Measurements from ENCODE around the gene LIN7A. TPM values are rescaled to one million over a fixed set of nuclear protein-coding genes. Genes with fewer than 3 reads are reported as not detected.

The LIN7A gene
- total and polyA plus RNA-seq, 8 donors: 0.12 to 1.5 (median 0.64) TPM

DNA sequence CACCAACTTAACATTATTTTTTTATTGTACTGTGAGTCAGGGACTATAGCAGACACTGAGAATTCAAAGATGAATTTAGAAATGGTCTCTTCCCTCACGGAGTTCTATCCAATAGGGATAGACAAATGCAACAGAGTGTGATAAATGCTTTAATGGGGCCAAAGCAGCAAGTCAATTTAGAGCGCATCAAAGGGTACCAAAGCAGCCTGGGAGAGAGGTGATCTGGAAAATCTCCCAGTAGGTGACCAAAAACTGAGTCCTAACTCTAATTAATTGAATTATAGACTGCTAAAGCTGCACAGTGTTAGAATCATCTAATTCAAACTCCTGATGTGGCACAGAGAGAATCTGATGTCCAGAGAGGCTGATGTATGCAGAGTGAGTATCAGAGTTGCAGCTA lies 2.6 kb downstream of the LIN7A start:
- intact Hi-C loops (cut with DNase I): no loop called here
- no peaks in the 10 kb centered on the region for H3K9me3 ChIP-seq
- H3K27ac ChIP-seq: no peak overlapping the region
- H3K36me3 ChIP-seq: no peaks in the 10 kb centered on the region
- DNase-seq (no peak), ATAC-seq (no peak), FAIRE-seq (no peak)
- TF ChIP-seq, protein P1, sequence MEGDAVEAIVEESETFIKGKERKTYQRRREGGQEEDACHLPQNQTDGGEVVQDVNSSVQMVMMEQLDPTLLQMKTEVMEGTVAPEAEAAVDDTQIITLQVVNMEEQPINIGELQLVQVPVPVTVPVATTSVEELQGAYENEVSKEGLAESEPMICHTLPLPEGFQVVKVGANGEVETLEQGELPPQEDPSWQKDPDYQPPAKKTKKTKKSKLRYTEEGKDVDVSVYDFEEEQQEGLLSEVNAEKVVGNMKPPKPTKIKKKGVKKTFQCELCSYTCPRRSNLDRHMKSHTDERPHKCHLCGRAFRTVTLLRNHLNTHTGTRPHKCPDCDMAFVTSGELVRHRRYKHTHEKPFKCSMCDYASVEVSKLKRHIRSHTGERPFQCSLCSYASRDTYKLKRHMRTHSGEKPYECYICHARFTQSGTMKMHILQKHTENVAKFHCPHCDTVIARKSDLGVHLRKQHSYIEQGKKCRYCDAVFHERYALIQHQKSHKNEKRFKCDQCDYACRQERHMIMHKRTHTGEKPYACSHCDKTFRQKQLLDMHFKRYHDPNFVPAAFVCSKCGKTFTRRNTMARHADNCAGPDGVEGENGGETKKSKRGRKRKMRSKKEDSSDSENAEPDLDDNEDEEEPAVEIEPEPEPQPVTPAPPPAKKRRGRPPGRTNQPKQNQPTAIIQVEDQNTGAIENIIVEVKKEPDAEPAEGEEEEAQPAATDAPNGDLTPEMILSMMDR (IDR thresholded peaks at IDR 0.05): no peak
- peaks cover 0 to 8% (median 0%) of the 10 kb centered on the region in 4 donors for H3K27me3 ChIP-seq
- WGBS, 2 donors: 75% methylated on average over 2 of the region's 2 CpGs
- peaks cover 0 to 4% (median 0%) of the 10 kb centered on the region in 3 donors for H3K4me1 ChIP-seq
- no peak overlapping the region for H3K4me3 ChIP-seq

DNA sequence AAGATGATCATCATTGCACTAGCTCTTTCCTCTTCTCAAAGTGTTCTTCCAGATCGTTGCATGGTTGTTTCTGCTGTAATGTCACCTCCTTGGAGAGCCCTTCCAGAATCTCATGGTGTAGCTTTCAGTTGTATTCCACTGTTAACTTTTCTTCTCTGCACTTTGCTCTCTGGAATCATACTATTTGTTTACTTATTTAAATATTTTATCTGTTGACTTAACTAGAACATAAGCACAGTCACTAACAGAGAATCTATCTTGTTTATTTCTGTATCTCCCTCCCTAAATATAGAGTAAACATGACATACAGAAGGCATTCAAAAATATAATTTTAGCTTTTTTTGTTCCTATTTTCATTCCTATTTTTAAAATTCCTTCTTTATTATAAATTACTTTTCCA lies 11.8 kb downstream of the LIN7A start:
- Histone ChIP-seq H3K4me3 (no peak overlapping the region), H3K9me3 (no peaks in the 10 kb centered on the region), H3K27me3 (no peaks in the 10 kb centered on the region), H3K36me3 (no peaks in the 10 kb centered on the region), H3K27ac (no peak overlapping the region), H3K4me1 (no peaks in the 10 kb centered on the region)
- ATAC-seq: no peak
- WGBS, 2 donors: 60 to 68% methylated on average over 1 of the region's 1 CpG
- no peak for FAIRE-seq
- intact Hi-C loops (cut with DNase I): no loop called here
- DNase-seq: no peak
- TF ChIP-seq, protein P1 (IDR thresholded peaks at IDR 0.05): no peak

DNA sequence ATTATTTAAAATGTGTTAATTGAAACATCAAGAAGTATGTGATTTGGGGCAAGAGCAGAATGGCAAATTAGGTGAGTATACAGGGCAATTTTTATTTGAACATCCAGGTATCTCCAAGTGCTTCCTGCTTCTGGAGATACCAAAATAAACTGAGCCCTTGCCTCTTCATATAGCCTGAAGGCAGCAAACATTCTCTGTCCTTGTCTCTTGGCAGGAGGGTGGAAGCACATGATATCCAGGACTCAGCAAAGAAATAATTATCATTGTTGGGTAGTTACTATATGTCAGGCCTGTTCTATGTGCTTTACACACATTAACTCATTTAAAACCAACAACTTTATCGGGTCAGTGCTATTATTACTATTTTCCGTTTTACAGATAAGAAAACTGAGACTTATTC lies 12.5 kb downstream of the LIN7A start:
- FAIRE-seq: no peak
- H3K4me3 ChIP-seq: no peak overlapping the region
- TF ChIP-seq, protein P1 (IDR thresholded peaks at IDR 0.05): no peak
- no peak for DNase-seq
- ATAC-seq: no peak
- intact Hi-C loops (cut with DNase I): no loop called here
- H3K9me3 ChIP-seq: no peaks in the 10 kb centered on the region
- H3K27ac ChIP-seq: no peak overlapping the region
- no peaks in the 10 kb centered on the region for H3K27me3 ChIP-seq
- 57 to 64% methylated on average over 2 of the region's 2 CpGs for WGBS, 2 donors
- no peaks in the 10 kb centered on the region for H3K4me1 ChIP-seq
- no peaks in the 10 kb centered on the region for H3K36me3 ChIP-seq

DNA sequence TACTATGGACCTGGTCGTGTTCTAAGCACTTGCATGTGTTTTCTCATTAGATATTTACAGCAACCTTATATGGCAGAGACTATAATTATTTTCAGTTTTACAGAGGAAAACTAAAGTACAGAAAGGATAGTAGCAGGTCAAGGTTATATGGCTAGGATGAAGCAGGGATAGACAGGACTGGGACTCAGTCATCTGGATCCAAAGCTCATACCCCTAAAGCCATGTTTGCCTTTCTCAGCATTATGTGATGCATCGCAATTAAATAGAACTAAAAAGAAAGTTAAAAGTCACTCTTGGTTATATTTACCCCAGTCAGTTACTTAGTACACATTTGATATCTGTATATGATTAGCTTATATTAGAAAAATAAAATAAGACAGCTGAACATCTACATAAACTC lies 13.3 kb downstream of the LIN7A start:
- TF ChIP-seq, protein P1 (IDR thresholded peaks at IDR 0.05): no peak
- Histone ChIP-seq H3K4me3 (no peak overlapping the region), H3K27ac (no peak overlapping the region), H3K36me3 (no peaks in the 10 kb centered on the region), H3K4me1 (no peaks in the 10 kb centered on the region), H3K9me3 (no peaks in the 10 kb centered on the region), H3K27me3 (no peaks in the 10 kb centered on the region)
- 78 to 80% methylated on average over 2 of the region's 2 CpGs for WGBS, 2 donors
- ATAC-seq: no peak
- intact Hi-C loops (cut with DNase I): no loop called here
- FAIRE-seq: no peak
- no peak for DNase-seq

DNA sequence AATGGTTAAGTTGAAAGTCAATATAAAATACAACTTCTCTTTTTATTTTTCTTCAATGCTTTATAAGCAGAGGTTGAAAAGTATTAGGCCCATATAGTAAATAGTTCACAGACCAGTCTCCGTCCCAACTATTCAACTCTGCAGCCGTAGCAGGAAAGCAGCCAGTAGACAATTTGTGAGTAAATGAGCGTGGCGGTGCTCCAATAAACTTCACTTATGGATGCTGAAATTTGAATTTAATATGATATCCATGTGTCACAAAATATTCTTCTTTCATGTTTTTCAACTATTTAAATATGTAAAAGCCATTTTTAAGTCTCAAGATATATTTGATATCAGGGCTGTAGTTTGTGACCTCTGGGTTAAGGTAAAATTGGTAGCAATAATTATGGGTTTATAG lies 17.7 kb downstream of the LIN7A start:
- FAIRE-seq: no peak
- no peak for ATAC-seq
- WGBS, 2 donors: 94 to 97% methylated on average over 4 of the region's 4 CpGs

More for the DNA sequence above, 17.7 kb downstream of the LIN7A start:
- no peaks in the 10 kb centered on the region for H3K36me3 ChIP-seq
- no peak overlapping the region for H3K27ac ChIP-seq
- H3K9me3 ChIP-seq: no peaks in the 10 kb centered on the region
- no peaks in the 10 kb centered on the region for H3K4me1 ChIP-seq
- intact Hi-C loops (cut with DNase I): no loop called here
- no peak for DNase-seq
- TF ChIP-seq, protein P1 (IDR thresholded peaks at IDR 0.05): no peak
- no peaks in the 10 kb centered on the region for H3K27me3 ChIP-seq
- H3K4me3 ChIP-seq: no peak overlapping the region
